Body of pancreas (tissue), 4 donors: ENCODE data around the gene ATF6.

ENCODE experiments used
- POLR2A ChIP-seq, 3 donors: fragments of 450-650 bp; IDR thresholded peaks; one replicate each; pipeline ENCODE4 v1.6.1; 2016; ENCODE audit warnings: antibody characterized with exemption in 3 of 3, mild to moderate bottlenecking in 2 of 3
- TF ChIP-seq, protein P1 (sequence below), 7 experiments: fragments of 450-650 bp in 4 of 7; fragments of 200-600 bp in 3 of 7; sonication (generic) in 3 of 7; IDR thresholded peaks; one replicate each; pipeline ENCODE4 v1.5.1; 2016 to 2019; ENCODE audit warnings: antibody characterized with exemption in 7 of 7

DNA sequence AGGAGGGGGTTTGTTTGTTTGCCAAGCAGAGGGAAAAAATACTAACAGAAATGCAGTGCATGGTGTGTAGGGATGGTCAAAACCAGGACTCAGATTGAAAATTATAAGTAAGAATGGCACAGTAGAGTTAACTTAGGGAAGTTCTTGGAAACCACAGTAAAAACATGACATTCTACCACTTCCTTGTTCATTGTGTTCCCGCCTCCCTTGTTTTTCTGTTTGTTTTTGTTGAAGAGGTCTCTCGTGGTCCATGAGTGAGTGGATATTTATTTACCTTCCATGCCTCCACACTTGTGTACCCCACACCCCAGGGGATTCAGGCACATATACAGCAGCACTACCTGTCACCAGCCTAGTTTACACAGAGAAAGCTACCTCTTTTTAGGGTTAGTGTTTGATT lies 187.9 kb downstream of the ATF6 start:
- TF ChIP-seq, protein P1, sequence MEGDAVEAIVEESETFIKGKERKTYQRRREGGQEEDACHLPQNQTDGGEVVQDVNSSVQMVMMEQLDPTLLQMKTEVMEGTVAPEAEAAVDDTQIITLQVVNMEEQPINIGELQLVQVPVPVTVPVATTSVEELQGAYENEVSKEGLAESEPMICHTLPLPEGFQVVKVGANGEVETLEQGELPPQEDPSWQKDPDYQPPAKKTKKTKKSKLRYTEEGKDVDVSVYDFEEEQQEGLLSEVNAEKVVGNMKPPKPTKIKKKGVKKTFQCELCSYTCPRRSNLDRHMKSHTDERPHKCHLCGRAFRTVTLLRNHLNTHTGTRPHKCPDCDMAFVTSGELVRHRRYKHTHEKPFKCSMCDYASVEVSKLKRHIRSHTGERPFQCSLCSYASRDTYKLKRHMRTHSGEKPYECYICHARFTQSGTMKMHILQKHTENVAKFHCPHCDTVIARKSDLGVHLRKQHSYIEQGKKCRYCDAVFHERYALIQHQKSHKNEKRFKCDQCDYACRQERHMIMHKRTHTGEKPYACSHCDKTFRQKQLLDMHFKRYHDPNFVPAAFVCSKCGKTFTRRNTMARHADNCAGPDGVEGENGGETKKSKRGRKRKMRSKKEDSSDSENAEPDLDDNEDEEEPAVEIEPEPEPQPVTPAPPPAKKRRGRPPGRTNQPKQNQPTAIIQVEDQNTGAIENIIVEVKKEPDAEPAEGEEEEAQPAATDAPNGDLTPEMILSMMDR (IDR thresholded peaks at IDR 0.05), result no peak
- no peak for TF ChIP-seq POLR2A (IDR thresholded peaks at IDR 0.05)
